Esophagus muscularis mucosa (tissue), 4 donors: ENCODE results near the gene HDAC4. TPM values are rescaled to one million over a fixed set of nuclear protein-coding genes. Genes with fewer than 3 reads are reported as not detected.

Experiments used
- DNase-seq: peaks from one replicate; pipeline ENCODE4 v3.0.0-alpha.2; 2017; ENCODE audit errors: extremely low spot score
- H3K27ac ChIP-seq, 4 donors: fragments of 200-600 bp; sonication (generic); replicated peaks in 1 of 4; 1 replicate in 3 of 4; 2 replicates in 1 of 4; pipeline ENCODE4 v1.5.1; 2016 to 2019; ENCODE audit warnings: mild to moderate bottlenecking in 1 of 4
- H3K27me3 ChIP-seq, 4 donors: fragments of 200-600 bp; sonication (generic); one replicate each; pipeline versions ENCODE4 v1.5.1 to v1.6.0; 2016 to 2019
- H3K36me3 ChIP-seq, 4 donors: fragments of 200-600 bp; sonication (generic); one replicate each; pipeline ENCODE4 v1.5.1; 2016 to 2019
- H3K4me1 ChIP-seq, 4 donors: fragments of 200-600 bp; sonication (generic); one replicate each; pipeline ENCODE4 v1.5.1; 2016 to 2019
- H3K4me3 ChIP-seq, 4 donors: fragments of 200-600 bp; sonication (generic); 1 replicate in 2 of 4; 2 replicates in 2 of 4; pipeline ENCODE4 v1.5.1; 2016 to 2019; ENCODE audit warnings: mild to moderate bottlenecking in 4 of 4, moderate library complexity in 1 of 4
- H3K9me3 ChIP-seq, 4 donors: fragments of 200-600 bp; sonication (generic); 1 replicate in 3 of 4; 2 replicates in 1 of 4; pipeline ENCODE4 v1.5.1; 2016 to 2019
- CTCF ChIP-seq, 3 experiments: fragments of 200-600 bp in 2 of 3; fragments of 450-650 bp in 1 of 3; sonication (generic) in 2 of 3; IDR thresholded peaks; one replicate each; pipeline ENCODE4 v1.5.1; 2017 to 2019; ENCODE audit warnings: antibody characterized with exemption in 3 of 3, mild to moderate bottlenecking in 2 of 3, moderate library complexity in 1 of 3
- EP300 ChIP-seq: sonication (generic); formaldehyde crosslinking; IDR thresholded peaks from one replicate; pipeline ENCODE4 v1.6.1; 2017; ENCODE audit warnings: antibody characterized with exemption
- POLR2A ChIP-seq: fragments of 450-650 bp; IDR thresholded peaks from one replicate; pipeline ENCODE4 v1.6.1; 2017; ENCODE audit warnings: antibody characterized with exemption, moderate library complexity, mild to moderate bottlenecking, low read depth
- POLR2AphosphoS5 ChIP-seq, 2 donors: sonication (generic); formaldehyde crosslinking; IDR thresholded peaks; one replicate each; pipeline ENCODE4 v1.6.1; 2017; ENCODE audit warnings: antibody characterized with exemption in 2 of 2
- WGBS: methylation state at CpG from one replicate; pipeline ENCODE4 v1.1.5; 2018; 5-methylcytosine and 5-hydroxymethylcytosine counted together
- intact Hi-C: fragments of 100-400 bp; cut with DNase I; formaldehyde crosslinking; loops from one replicate; pipeline ENCODE4 v1.15.1; 2023
- total RNA-seq, 4 donors: library from RNA; depleted of rRNA; stranded (reverse); fragments of >200 nt; gene quantifications; one replicate each; pipeline versions ENCODE4 v1.1.0 to v1.2.1, GENCODE V29; 2016

HDAC4 gene
- total RNA-seq, 4 donors from 2014 or later, result 59.4 to 119 (median 76.1) TPM

GRCh38 chr2:239440511-239440959 lies 39.7 kb upstream of the HDAC4 start:
- Histone ChIP-seq H3K27me3 (peaks cover 0 to 11% (median 0%) of the 10 kb centered on the region in 4 donors), H3K4me1 (peaks cover 7 to 25% (median 24%) of the 10 kb centered on the region in 4 donors), H3K4me3 (peak overlapping the region in 3 of 4 donors; percentile 8 to 19 (median 12)), H3K27ac (no peak overlapping the region), H3K9me3 (peaks cover 0 to 4% (median 0%) of the 10 kb centered on the region in 4 donors), H3K36me3 (no peaks in the 10 kb centered on the region)
- TF ChIP-seq POLR2A, result no peak
- no peak for TF ChIP-seq EP300
- TF ChIP-seq POLR2AphosphoS5 (IDR thresholded peaks at IDR 0.05), result no peak
- TF ChIP-seq CTCF (IDR thresholded peaks at IDR 0.05), result no peak
- WGBS, result 45% methylated on average over 17 of the region's 18 CpGs
- peak; percentile 91 for DNase-seq
- intact Hi-C loops, result no loop called here

GRCh38 chr2:239439754-239440315 lies 39.0 kb upstream of the HDAC4 start:
- peaks cover 0 to 4% (median 0%) of the 10 kb centered on the region in 4 donors for H3K9me3 ChIP-seq
- peaks cover 0 to 11% (median 0%) of the 10 kb centered on the region in 4 donors for H3K27me3 ChIP-seq
- H3K4me3 ChIP-seq, result no peak overlapping the region
- no peak overlapping the region for H3K27ac ChIP-seq
- peaks cover 7 to 20% (median 18%) of the 10 kb centered on the region in 4 donors for H3K4me1 ChIP-seq
- DNase-seq, result peak; percentile 45
- TF ChIP-seq EP300 (no peak), POLR2AphosphoS5 (IDR thresholded peaks at IDR 0.05) (no peak), CTCF (IDR thresholded peaks at IDR 0.05) (no peak), POLR2A (no peak)
- 92% methylated on average over 10 of the region's 11 CpGs for WGBS
- intact Hi-C loops, result no loop called here
- no peaks in the 10 kb centered on the region for H3K36me3 ChIP-seq

DNA sequence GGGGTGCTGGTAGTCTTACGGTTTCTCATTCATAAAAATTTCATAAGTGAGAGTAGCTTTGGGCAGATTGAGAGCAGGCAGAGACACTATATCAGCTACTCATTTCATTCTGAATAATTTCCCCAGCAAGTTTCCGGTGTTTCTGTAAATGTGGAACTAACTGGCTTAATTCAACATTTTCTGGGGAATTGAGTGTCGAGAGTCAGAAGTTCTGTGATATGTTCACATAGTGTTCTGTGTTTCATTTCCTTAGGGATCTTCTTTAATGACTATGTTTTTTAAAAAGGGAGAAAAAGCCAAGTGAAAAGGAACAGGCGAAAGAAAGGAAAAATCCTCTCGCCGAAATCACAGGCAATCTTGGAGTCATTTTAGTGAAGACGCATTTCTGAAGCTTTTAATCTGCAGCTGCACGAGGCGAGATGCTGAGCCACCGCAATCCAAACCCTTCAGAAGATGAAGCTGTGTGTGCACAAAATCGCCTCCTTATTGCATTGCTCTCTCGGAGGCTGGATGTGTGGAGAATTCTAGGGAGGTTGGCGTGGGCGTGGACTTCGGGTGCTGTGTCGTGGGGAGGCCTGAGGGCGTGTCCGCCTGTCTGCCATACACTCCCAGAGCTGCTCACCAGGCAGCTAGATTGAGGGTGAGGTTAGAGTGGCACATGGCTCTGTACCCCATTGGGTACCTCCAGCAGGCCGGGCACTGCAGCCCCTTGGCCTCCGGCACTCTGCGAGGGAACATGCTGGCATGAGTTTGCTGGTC lies 38.4 kb upstream of the HDAC4 start:
- Histone ChIP-seq H3K4me1 (peaks cover 7 to 18% (median 15%) of the 10 kb centered on the region in 4 donors), H3K4me3 (no peak overlapping the region), H3K9me3 (peaks cover 0 to 6% (median 2%) of the 10 kb centered on the region in 4 donors), H3K27me3 (peaks cover 0 to 11% (median 0%) of the 10 kb centered on the region in 4 donors), H3K27ac (no peak overlapping the region), H3K36me3 (no peaks in the 10 kb centered on the region)
- intact Hi-C loops, result no loop called here
- TF ChIP-seq CTCF (IDR thresholded peaks at IDR 0.05) (no peak), POLR2A (no peak), POLR2AphosphoS5 (IDR thresholded peaks at IDR 0.05) (no peak), EP300 (no peak)
- peak; percentile 68 for DNase-seq
- 97% methylated on average over 20 of the region's 21 CpGs for WGBS

GRCh38 chr2:239438368-239438767 lies 37.5 kb upstream of the HDAC4 start:
- DNase-seq, result no peak

More at GRCh38 chr2:239438368-239438767, 37.5 kb upstream of the HDAC4 start:
- no peak overlapping the region for H3K4me3 ChIP-seq
- H3K27ac ChIP-seq, result no peak overlapping the region
- no peaks in the 10 kb centered on the region for H3K36me3 ChIP-seq
- intact Hi-C loops, result no loop called here
- no peak for TF ChIP-seq POLR2AphosphoS5 (IDR thresholded peaks at IDR 0.05)
- TF ChIP-seq EP300, result no peak
- TF ChIP-seq CTCF (IDR thresholded peaks at IDR 0.05), result no peak
- no peak for TF ChIP-seq POLR2A
- H3K27me3 ChIP-seq, result peaks cover 0 to 11% (median 0%) of the 10 kb centered on the region in 4 donors
- 77% methylated on average over 3 of the region's 3 CpGs for WGBS
- peaks cover 0 to 8% (median 2%) of the 10 kb centered on the region in 4 donors for H3K9me3 ChIP-seq
- peaks cover 7 to 18% (median 15%) of the 10 kb centered on the region in 4 donors for H3K4me1 ChIP-seq
